Naive B cell (primary cell): ENCODE results near the gene PUS1. TPM values are rescaled to one million over a fixed set of nuclear protein-coding genes. Genes with fewer than 3 reads are reported as not detected.
"Not testable (repeated sequence)": the region's sequence is repeated elsewhere in the genome, so short reads cannot be mapped to it uniquely, and the experiment has no call there.

ENCODE experiments used
- ATAC-seq, 2 donors: fragments of 150-1000 bp; cut with Tn5 transposase; 2 replicates each; pipeline ENCODE4 v1.10.0; 2021; ENCODE audit warnings: low read depth in 2 of 2, mild to moderate bottlenecking in 2 of 2, moderate library complexity in 2 of 2
- DNase-seq: peaks from one replicate; pipeline ENCODE4 v3.0.0; 2022
- H3K27ac Mint-ChIP-seq, 6 donors: one replicate each; pipeline ENCODE4 v1.8.0; 2020 to 2022; ENCODE audit warnings: mild to moderate bottlenecking in 6 of 6, mixed read lengths in 6 of 6, moderate library complexity in 5 of 6, inconsistent platforms in 2 of 6
- H3K27me3 Mint-ChIP-seq, 3 donors: one replicate each; pipeline ENCODE4 v1.8.0; 2021 to 2022; ENCODE audit warnings: mixed read lengths in 3 of 3, mild to moderate bottlenecking in 1 of 3
- H3K36me3 Mint-ChIP-seq, 2 donors: one replicate each; pipeline ENCODE4 v1.8.0; 2020 to 2022; ENCODE audit warnings: mixed read lengths in 2 of 2, inconsistent platforms in 1 of 2, mild to moderate bottlenecking in 1 of 2
- H3K4me1 Mint-ChIP-seq, 3 donors: one replicate each; pipeline ENCODE4 v1.8.0; 2020 to 2022; ENCODE audit warnings: mixed read lengths in 3 of 3, inconsistent platforms in 1 of 3, mild to moderate bottlenecking in 1 of 3, moderate library complexity in 1 of 3
- H3K4me3 Mint-ChIP-seq, 8 donors: one replicate each; pipeline ENCODE4 v1.8.0; 2020 to 2022; ENCODE audit warnings: mild to moderate bottlenecking in 8 of 8, mixed read lengths in 8 of 8, moderate library complexity in 8 of 8, inconsistent platforms in 2 of 8
- H3K9me3 Mint-ChIP-seq, 7 donors: one replicate each; pipeline ENCODE4 v1.8.0; 2020 to 2022; ENCODE audit warnings: mixed read lengths in 7 of 7, mild to moderate bottlenecking in 5 of 7, inconsistent platforms in 2 of 7, moderate library complexity in 1 of 7
- polyA plus RNA-seq, 6 donors: library from polyadenylated mRNA; unstranded; fragments of 300-500 nt; fragmentation: Illumina TruSeq; gene quantifications; one replicate each; pipeline ENCODE4 v1.2.3, GENCODE V29; 2021; ENCODE audit warnings: low read depth in 6 of 6

The PUS1 gene
- polyA plus RNA-seq, 6 donors from 2014 or later, result 9.7 to 43.2 (median 22.5) TPM

- Mint-ChIP-seq H3K27ac (peak overlapping the region in 4 of 6 donors; percentile 43 to 88 (median 72)), H3K4me3 (no peak overlapping the region), H3K36me3 (no peaks in the 10 kb centered on the region), H3K27me3 (no peaks in the 10 kb centered on the region), H3K9me3 (no peaks in the 10 kb centered on the region), H3K4me1 (peaks cover 36 to 60% (median 59%) of the 10 kb centered on the region in 3 donors)
- no peak for ATAC-seq
- no peak for DNase-seq
Measured at GRCh38 chr12:131959116-131959515, 30.0 kb downstream of the PUS1 start.

GRCh38 chr12:131959641-131960589, 30.8 kb downstream of the PUS1 start:
- H3K36me3 Mint-ChIP-seq, result no peaks in the 10 kb centered on the region
- peak overlapping the region in 5 of 6 donors; percentile 43 to 88 (median 70) for H3K27ac Mint-ChIP-seq
- no peaks in the 10 kb centered on the region for H3K9me3 Mint-ChIP-seq
- H3K27me3 Mint-ChIP-seq, result no peaks in the 10 kb centered on the region
- H3K4me1 Mint-ChIP-seq, result peaks cover 36 to 60% (median 58%) of the 10 kb centered on the region in 3 donors
- DNase-seq (no peak), ATAC-seq (no peak)
- no peak overlapping the region for H3K4me3 Mint-ChIP-seq

DNA sequence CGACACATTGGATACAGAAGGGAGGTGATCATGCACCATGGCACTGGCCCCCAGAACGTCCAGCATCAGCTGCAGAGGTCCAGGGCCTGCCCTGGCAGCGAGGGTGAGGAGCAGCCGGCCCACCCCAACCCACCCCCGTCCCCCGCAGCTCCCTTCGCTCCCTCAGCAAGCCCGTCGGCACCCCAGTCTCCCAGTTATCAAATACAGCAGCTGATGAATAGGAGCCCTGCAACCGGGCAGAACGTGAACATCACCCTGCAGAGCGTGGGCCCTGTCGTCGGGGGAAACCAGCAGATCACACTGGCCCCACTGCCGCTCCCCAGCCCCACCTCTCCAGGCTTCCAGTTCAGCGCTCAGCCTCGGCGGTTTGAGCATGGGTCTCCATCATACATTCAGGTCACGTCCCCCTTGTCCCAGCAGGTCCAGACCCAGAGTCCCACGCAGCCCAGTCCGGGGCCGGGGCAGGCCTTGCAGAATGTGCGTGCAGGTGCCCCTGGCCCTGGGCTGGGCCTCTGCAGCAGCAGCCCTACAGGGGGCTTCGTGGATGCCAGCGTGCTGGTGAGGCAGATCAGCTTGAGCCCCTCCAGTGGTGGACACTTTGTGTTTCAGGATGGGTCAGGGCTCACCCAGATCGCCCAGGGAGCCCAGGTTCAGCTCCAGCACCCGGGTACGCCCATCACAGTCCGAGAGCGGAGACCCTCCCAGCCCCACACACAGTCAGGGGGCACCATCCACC, 31.7 kb downstream of the PUS1 start:
- not testable (repeated sequence) for H3K36me3 Mint-ChIP-seq, H3K9me3 Mint-ChIP-seq, H3K4me3 Mint-ChIP-seq, H3K27me3 Mint-ChIP-seq, H3K27ac Mint-ChIP-seq, ATAC-seq, DNase-seq
- peaks cover 38 to 65% (median 54%) of the 10 kb centered on the region in 3 donors for H3K4me1 Mint-ChIP-seq

- H3K36me3 Mint-ChIP-seq, H3K27me3 Mint-ChIP-seq, H3K4me3 Mint-ChIP-seq, H3K27ac Mint-ChIP-seq, DNase-seq, ATAC-seq, H3K9me3 Mint-ChIP-seq: not testable (repeated sequence)
- H3K4me1 Mint-ChIP-seq, result peaks cover 33 to 59% (median 48%) of the 10 kb centered on the region in 3 donors
Measured at GRCh38 chr12:131961328-131961727, 32.3 kb downstream of the PUS1 start.

GRCh38 chr12:131962069-131962468, 33.0 kb downstream of the PUS1 start:
- ATAC-seq (no peak), DNase-seq (no peak)
- no peaks in the 10 kb centered on the region for H3K36me3 Mint-ChIP-seq
- H3K27ac Mint-ChIP-seq, result peak overlapping the region in 1 of 6 donors; percentile 84
- no peak overlapping the region for H3K4me3 Mint-ChIP-seq
- H3K9me3 Mint-ChIP-seq, result no peaks in the 10 kb centered on the region
- H3K27me3 Mint-ChIP-seq, result no peaks in the 10 kb centered on the region
- peaks cover 29 to 54% (median 45%) of the 10 kb centered on the region in 3 donors for H3K4me1 Mint-ChIP-seq

DNA sequence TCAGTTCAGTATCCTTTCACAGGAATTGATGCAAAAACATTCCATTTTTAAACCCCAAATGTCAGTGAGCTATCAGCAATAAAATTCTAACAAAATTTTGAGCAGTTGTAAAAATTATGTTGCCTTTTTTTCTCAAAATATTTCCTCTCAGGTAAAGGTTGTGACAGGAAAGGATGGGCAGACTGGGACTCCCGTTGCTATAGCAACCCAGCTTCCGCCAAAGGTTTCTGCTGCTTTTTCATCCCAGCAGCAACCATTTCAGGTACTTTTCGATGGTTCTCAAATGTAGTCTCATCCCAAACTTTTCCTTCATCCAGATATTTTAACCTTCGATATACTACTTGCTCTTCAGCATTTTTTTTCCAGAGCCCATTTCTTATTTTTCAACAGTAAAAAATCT, 34.3 kb downstream of the PUS1 start:
- H3K4me1 Mint-ChIP-seq, result peaks cover 25 to 57% (median 41%) of the 10 kb centered on the region in 3 donors
- H3K9me3 Mint-ChIP-seq, result no peaks in the 10 kb centered on the region
- DNase-seq (no peak), ATAC-seq (no peak)
- no peak overlapping the region for H3K4me3 Mint-ChIP-seq
- no peaks in the 10 kb centered on the region for H3K27me3 Mint-ChIP-seq
- H3K36me3 Mint-ChIP-seq, result no peaks in the 10 kb centered on the region
- H3K27ac Mint-ChIP-seq, result peak overlapping the region in 1 of 6 donors; percentile 30

GRCh38 chr12:131965073-131965472, 36.0 kb downstream of the PUS1 start:
- DNase-seq (no peak), ATAC-seq (no peak)
- H3K9me3 Mint-ChIP-seq, result no peaks in the 10 kb centered on the region
- no peaks in the 10 kb centered on the region for H3K36me3 Mint-ChIP-seq
- no peak overlapping the region for H3K4me3 Mint-ChIP-seq
- H3K27me3 Mint-ChIP-seq, result no peaks in the 10 kb centered on the region
- H3K4me1 Mint-ChIP-seq, result peaks cover 15 to 58% (median 31%) of the 10 kb centered on the region in 3 donors
- no peak overlapping the region for H3K27ac Mint-ChIP-seq

GRCh38 chr12:131971226-131971625, 42.1 kb downstream of the PUS1 start:
- Mint-ChIP-seq H3K36me3 (no peaks in the 10 kb centered on the region), H3K27ac (peak overlapping the region in 3 of 6 donors; percentile 14 to 73 (median 38)), H3K27me3 (no peaks in the 10 kb centered on the region), H3K4me3 (no peak overlapping the region), H3K9me3 (no peaks in the 10 kb centered on the region), H3K4me1 (peaks cover 19 to 39% (median 19%) of the 10 kb centered on the region in 3 donors)
- ATAC-seq (no peak), DNase-seq (no peak)

DNA sequence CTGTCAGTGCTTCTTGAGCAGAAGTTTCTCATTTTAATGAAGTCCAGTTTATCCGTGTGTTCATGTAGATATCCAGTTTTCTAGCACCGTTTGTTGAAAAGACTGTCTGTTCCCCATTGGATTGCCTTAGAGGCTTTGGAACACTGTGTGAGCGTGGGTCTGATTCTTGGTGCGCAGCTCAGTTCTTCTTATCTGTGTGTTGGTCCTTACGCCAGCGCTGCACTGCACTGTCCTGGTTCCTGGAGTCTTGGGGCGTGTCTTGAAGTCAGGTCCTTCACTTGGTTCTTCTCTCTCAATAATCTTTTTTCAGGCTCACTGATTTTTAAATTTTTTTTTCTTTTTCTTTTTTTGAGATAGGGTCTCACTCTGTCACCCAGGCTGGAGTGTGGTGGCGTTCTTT, 46.2 kb downstream of the PUS1 start:
- no peaks in the 10 kb centered on the region for H3K27me3 Mint-ChIP-seq
- H3K4me3 Mint-ChIP-seq, result no peak overlapping the region
- H3K36me3 Mint-ChIP-seq, result no peaks in the 10 kb centered on the region
- ATAC-seq (no peak), DNase-seq (no peak)
- no peaks in the 10 kb centered on the region for H3K9me3 Mint-ChIP-seq
- H3K4me1 Mint-ChIP-seq, result peaks cover 15 to 26% (median 22%) of the 10 kb centered on the region in 3 donors
- peak overlapping the region in 1 of 6 donors; percentile 67 for H3K27ac Mint-ChIP-seq

- Mint-ChIP-seq H3K36me3 (peaks cover 0 to 7% of the 10 kb centered on the region in 2 donors), H3K4me1 (peaks cover 7 to 17% (median 16%) of the 10 kb centered on the region in 3 donors), H3K4me3 (no peak overlapping the region), H3K27me3 (no peaks in the 10 kb centered on the region), H3K27ac (no peak overlapping the region), H3K9me3 (no peaks in the 10 kb centered on the region)
- DNase-seq (no peak), ATAC-seq (no peak)
Measured at GRCh38 chr12:131979606-131980005, 50.5 kb downstream of the PUS1 start.

DNA sequence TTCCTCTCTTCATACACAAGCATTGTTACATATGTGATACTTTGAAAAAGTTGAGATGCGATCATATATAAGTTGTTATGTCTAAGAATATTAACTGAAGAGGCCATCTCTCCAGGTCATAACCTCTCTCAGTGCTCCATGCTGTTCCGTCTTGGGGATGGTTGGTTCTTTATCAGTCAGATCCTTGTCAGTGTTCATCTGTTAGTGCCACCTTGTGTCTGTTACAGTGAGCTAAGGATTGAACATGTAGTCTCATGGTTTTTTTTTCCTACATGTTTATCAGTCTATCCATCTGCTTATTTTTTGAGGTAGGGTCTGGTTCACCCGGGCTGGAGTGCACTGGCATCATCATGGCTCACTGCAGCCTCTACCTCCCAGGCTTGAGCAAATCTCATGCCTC, 51.2 kb downstream of the PUS1 start:
- DNase-seq, result no peak
- H3K9me3 Mint-ChIP-seq, result no peaks in the 10 kb centered on the region
- ATAC-seq, result no peak
- peaks cover 7 to 16% (median 14%) of the 10 kb centered on the region in 3 donors for H3K4me1 Mint-ChIP-seq
- no peak overlapping the region for H3K27ac Mint-ChIP-seq
- H3K27me3 Mint-ChIP-seq, result no peaks in the 10 kb centered on the region
- H3K36me3 Mint-ChIP-seq, result peaks cover 0 to 7% of the 10 kb centered on the region in 2 donors
- no peak overlapping the region for H3K4me3 Mint-ChIP-seq

DNA sequence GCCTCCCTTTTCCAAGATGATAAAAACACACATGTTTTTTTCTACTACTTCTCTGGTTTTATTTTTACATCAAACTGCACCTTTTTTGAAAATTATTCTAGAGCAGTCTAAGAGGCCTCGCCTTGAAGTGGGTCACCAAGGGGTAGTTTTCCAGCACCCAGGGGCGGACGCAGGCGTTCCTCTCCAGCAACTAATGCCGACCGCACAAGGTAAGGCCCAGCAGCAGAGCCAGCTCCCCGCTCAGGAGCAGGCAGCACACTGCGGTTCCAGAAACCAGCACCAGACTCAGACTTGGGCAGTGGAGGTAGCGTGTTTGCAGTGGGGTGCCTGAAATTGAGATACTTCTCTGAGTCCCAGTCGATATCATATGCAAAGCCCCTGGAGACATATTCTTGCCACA, 52.3 kb downstream of the PUS1 start:
- Mint-ChIP-seq H3K27ac (no peak overlapping the region), H3K4me1 (peaks cover 5 to 10% (median 8%) of the 10 kb centered on the region in 3 donors), H3K27me3 (no peaks in the 10 kb centered on the region), H3K9me3 (no peaks in the 10 kb centered on the region), H3K36me3 (peaks cover 0 to 9% of the 10 kb centered on the region in 2 donors), H3K4me3 (no peak overlapping the region)
- no peak for DNase-seq
- ATAC-seq, result no peak

- DNase-seq, result no peak
- Mint-ChIP-seq H3K27ac (no peak overlapping the region), H3K4me3 (no peak overlapping the region), H3K4me1 (peaks cover 3 to 10% (median 10%) of the 10 kb centered on the region in 3 donors), H3K9me3 (no peaks in the 10 kb centered on the region), H3K27me3 (no peaks in the 10 kb centered on the region), H3K36me3 (peaks cover 0 to 14% of the 10 kb centered on the region in 2 donors)
- ATAC-seq, result no peak
Measured at GRCh38 chr12:131982041-131982440, 53.0 kb downstream of the PUS1 start.
